ENCODE data around the gene SFRP4. TPM values are rescaled to one million over a fixed set of nuclear protein-coding genes. Genes with fewer than 3 reads are reported as not detected.

Gene SFRP4
- total and polyA plus RNA-seq, 2 of the 4 experiments (the other 2 are of a cell fraction): not detected

DNA sequence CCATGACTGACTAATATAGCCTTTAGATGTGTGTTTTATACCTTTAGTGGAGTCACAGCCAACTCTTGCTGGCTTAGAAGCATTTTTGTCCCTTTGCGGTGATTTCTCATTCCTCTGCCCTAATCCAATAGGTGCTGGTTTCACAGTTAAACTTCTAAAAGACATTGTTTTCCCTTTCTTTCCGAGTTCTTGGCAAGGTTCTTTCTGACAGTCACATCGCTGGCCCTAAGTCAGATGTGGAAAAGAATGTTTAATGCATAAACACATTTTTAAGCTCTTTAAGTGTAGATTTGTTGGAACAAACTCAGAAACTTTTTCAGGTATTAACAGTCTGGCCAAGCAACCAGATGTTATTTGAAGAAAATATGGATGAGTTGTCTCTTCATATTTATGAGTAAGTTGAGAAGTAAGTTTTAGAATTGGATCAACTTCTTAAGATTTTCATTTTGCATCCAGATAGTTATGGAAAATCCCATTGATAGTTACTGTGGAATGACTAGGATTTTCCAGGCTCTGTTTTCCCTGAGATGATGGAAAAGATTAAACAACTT is 7.9 kb upstream of the SFRP4 start:
- no peak overlapping the region for H2AK5ac ChIP-seq (ENCODE audit: low read depth, low read length)
- intact Hi-C loops (cut with micrococcal nuclease) (no loop called here), in situ Hi-C loops (cut with MboI; ENCODE audit: low sequenced_read_pairs) (no loop called here), dilution Hi-C loops (cut with HindIII; ENCODE audit: low sequenced_read_pairs, unreplicated experiment) (no loop called here)
- WGBS, 2 experiments (ENCODE audit: extremely low coverage in 2 of 2, insufficient read length in 1 of 2): no CpG with 5 or more reads among the region's 3 CpGs
- H2AFZ ChIP-seq (replicated peaks; ENCODE audit: low read length, poor library complexity): no peak overlapping the region
- no TSS peak for BruUV-seq (replicated peaks)
- no peak overlapping the region for H2BK5ac ChIP-seq (ENCODE audit: low read depth, low read length, poor library complexity, severe bottlenecking)
- no peak overlapping the region for H4K91ac ChIP-seq (ENCODE audit: insufficient read depth, low read depth, low read length)
- POLR2A ChIA-PET (ENCODE audit: unreplicated experiment): no interaction called here
- no peak overlapping the region for H2AK9ac ChIP-seq (replicated peaks; ENCODE audit: low read depth, low read length, poor library complexity)
- CTCF ChIA-PET: no interaction called here
- H4K8ac ChIP-seq (ENCODE audit: low read depth in 2 of 2, low read length in 2 of 2): no peak overlapping the region
- no peaks in the 10 kb centered on the region for H3K9me3 ChIP-seq (ENCODE audit: control insufficient read depth, insufficient read depth, low read length)
- H3K27me3 ChIP-seq (ENCODE audit: control insufficient read depth, insufficient read depth, low read length): no peaks in the 10 kb centered on the region; the same call in 1 of the 2 replicates
- no peak overlapping the region for H3K4me3 ChIP-seq (ENCODE audit: insufficient read depth, low read depth, low read length)
- H3K4me2 ChIP-seq (ENCODE audit: low read depth, low read length): no peak overlapping the region
- H3K9me1 ChIP-seq (ENCODE audit: insufficient read depth, low read length): no peaks in the 10 kb centered on the region
- no peak overlapping the region for H3K23ac ChIP-seq (ENCODE audit: low read depth, low read length)
- TF ChIP-seq CEBPB (IDR thresholded peaks at IDR 0.05; ENCODE audit: low read depth, low read length): no peak
- TF ChIP-seq SMC3 (IDR thresholded peaks at IDR 0.05; ENCODE audit: low read depth, low read length): no peak
- no peak for TF ChIP-seq MXI1 (IDR thresholded peaks at IDR 0.05; ENCODE audit: borderline replicate concordance, low read depth, low read length)
- no peak for TF ChIP-seq CHD1 (IDR thresholded peaks at IDR 0.05; ENCODE audit: low read depth, low read length)
- no peak for TF ChIP-seq RCOR1 (IDR thresholded peaks at IDR 0.05; ENCODE audit: insufficient replicate concordance, low read length)
- TF ChIP-seq ELK1 (IDR thresholded peaks at IDR 0.05; ENCODE audit: borderline replicate concordance, low read depth, low read length): no peak
- no peak for TF ChIP-seq BHLHE40 (IDR thresholded peaks at IDR 0.05; ENCODE audit: low read depth, low read length)
- no peak for TF ChIP-seq NFE2L2 (IDR thresholded peaks at IDR 0.05; ENCODE audit: low read depth, low read length)
- TF ChIP-seq RAD21 (IDR thresholded peaks at IDR 0.05; ENCODE audit: low read length): no peak
- TF ChIP-seq MAFK (IDR thresholded peaks at IDR 0.05; ENCODE audit: low read depth, low read length): no peak
- no peak for TF ChIP-seq MAZ (IDR thresholded peaks at IDR 0.05; ENCODE audit: borderline replicate concordance, low read depth, low read length)
- TF ChIP-seq, protein P1, sequence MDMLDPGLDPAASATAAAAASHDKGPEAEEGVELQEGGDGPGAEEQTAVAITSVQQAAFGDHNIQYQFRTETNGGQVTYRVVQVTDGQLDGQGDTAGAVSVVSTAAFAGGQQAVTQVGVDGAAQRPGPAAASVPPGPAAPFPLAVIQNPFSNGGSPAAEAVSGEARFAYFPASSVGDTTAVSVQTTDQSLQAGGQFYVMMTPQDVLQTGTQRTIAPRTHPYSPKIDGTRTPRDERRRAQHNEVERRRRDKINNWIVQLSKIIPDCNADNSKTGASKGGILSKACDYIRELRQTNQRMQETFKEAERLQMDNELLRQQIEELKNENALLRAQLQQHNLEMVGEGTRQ (IDR thresholded peaks at IDR 0.05; ENCODE audit: low read depth, low read length): no peak
- ATAC-seq (ENCODE audit: low read depth) (no peak), DNase-seq (no peak)
- no peaks in the 10 kb centered on the region for H3K79me1 ChIP-seq (ENCODE audit: low read depth in 1 of 2, low read length in 2 of 2)
- H3K27ac ChIP-seq (ENCODE audit: insufficient read depth, low read length): no peak overlapping the region
- no peak overlapping the region for H4K5ac ChIP-seq (ENCODE audit: low read depth, low read length)
- no peak overlapping the region for H3K18ac ChIP-seq (ENCODE audit: low read depth, low read length)
- H3K36me3 ChIP-seq (ENCODE audit: control insufficient read depth, insufficient read depth, low read length): no peaks in the 10 kb centered on the region
- no peak overlapping the region for H3K4ac ChIP-seq (ENCODE audit: low read depth, low read length)
- no peak overlapping the region for H2BK20ac ChIP-seq (ENCODE audit: low read depth, low read length)
- no peak overlapping the region for H2BK15ac ChIP-seq (ENCODE audit: low read depth, low read length)
- H3K9ac ChIP-seq (ENCODE audit: low read depth, low read length): no peak overlapping the region
- no peak overlapping the region for H2BK120ac ChIP-seq (ENCODE audit: low read depth, low read length)
- no peaks in the 10 kb centered on the region for H3K4me1 ChIP-seq (ENCODE audit: control insufficient read depth, insufficient read depth, low read length)
- no peak overlapping the region for H3K56ac ChIP-seq (ENCODE audit: extremely low read depth, insufficient read depth, low read length)
- no peak overlapping the region for H3K14ac ChIP-seq (replicated peaks; ENCODE audit: low read depth, low read length)
- no peaks in the 10 kb centered on the region for H4K20me1 ChIP-seq (ENCODE audit: insufficient read depth, low read length)

Measured in IMR-90 (cell line).